H9 (cell line): ENCODE measurements around the gene KIR2DL4. TPM values are rescaled to one million over a fixed set of nuclear protein-coding genes. Genes with fewer than 3 reads are reported as not detected.
"Not testable (repeated sequence)": the region's sequence is repeated elsewhere in the genome, so short reads cannot be mapped to it uniquely, and the experiment has no call there.

Experiments
- DNase-seq: peaks from one replicate; pipeline ENCODE4 v3.0.0-alpha.2; 2017
- H2AFZ ChIP-seq: one replicate; pipeline ENCODE4 v1.6.1; 2013; ENCODE audit warnings: mild to moderate bottlenecking, low read length, control low read depth, moderate library complexity
- H2AK5ac ChIP-seq: 2 replicates; pipeline ENCODE4 v1.6.1; 2013; ENCODE audit warnings: low read length, control low read depth, mixed read lengths; ENCODE audit not compliant: insufficient read length
- H2BK120ac ChIP-seq: one replicate; pipeline ENCODE4 v1.6.1; 2013; ENCODE audit warnings: low read depth, mild to moderate bottlenecking, low read length, control low read depth, inconsistent platforms; ENCODE audit not compliant: poor library complexity, severe bottlenecking
- H2BK12ac ChIP-seq: 2 replicates; pipeline ENCODE4 v1.6.1; 2013; ENCODE audit warnings: low read length, control low read depth, mixed read lengths, low read depth; ENCODE audit not compliant: insufficient read length
- H2BK15ac ChIP-seq: 2 replicates; pipeline ENCODE4 v1.6.1; 2013; ENCODE audit warnings: low read depth, low read length, control low read depth
- H2BK20ac ChIP-seq: one replicate; pipeline ENCODE4 v1.6.1; 2013; ENCODE audit warnings: low read depth, mild to moderate bottlenecking, low read length, control low read depth, inconsistent platforms; ENCODE audit not compliant: poor library complexity, severe bottlenecking
- H2BK5ac ChIP-seq: 2 replicates; pipeline ENCODE4 v1.6.1; 2013; ENCODE audit warnings: low read length, control low read depth, mixed read lengths; ENCODE audit not compliant: insufficient read length
- H3K14ac ChIP-seq: 2 replicates; pipeline ENCODE4 v1.6.1; 2013; ENCODE audit warnings: low read length, control low read depth; ENCODE audit not compliant: insufficient read depth
- H3K18ac ChIP-seq: 2 replicates; pipeline ENCODE4 v1.6.1; 2013; ENCODE audit warnings: low read depth, mild to moderate bottlenecking, mixed read lengths, low read length, control low read depth; ENCODE audit not compliant: insufficient read length
- H3K23ac ChIP-seq: 2 replicates; pipeline ENCODE4 v1.6.1; 2013; ENCODE audit warnings: low read length, control low read depth, mixed read lengths, low read depth; ENCODE audit not compliant: insufficient read length
- H3K23me2 ChIP-seq: 2 replicates; pipeline ENCODE4 v1.6.1; 2013; ENCODE audit warnings: low read depth, mild to moderate bottlenecking, mixed read lengths, low read length, control low read depth; ENCODE audit not compliant: insufficient read length, poor library complexity, severe bottlenecking
- H3K27ac ChIP-seq: 2 replicates; pipeline ENCODE4 v1.5.1; 2013; ENCODE audit warnings: low read length, control low read depth, mixed read lengths, low read depth; ENCODE audit not compliant: insufficient read length
- H3K27me3 ChIP-seq: 2 replicates; pipeline ENCODE4 v1.6.1; 2013; ENCODE audit warnings: low read length, control low read depth, inconsistent platforms; ENCODE audit not compliant: insufficient read depth
- H3K4ac ChIP-seq: 2 replicates; pipeline ENCODE4 v1.6.1; 2013; ENCODE audit warnings: low read depth, mild to moderate bottlenecking, control low read depth, inconsistent platforms, low read length, moderate library complexity
- H3K4me1 ChIP-seq: 2 replicates; pipeline ENCODE4 v1.6.1; 2013; ENCODE audit warnings: low read length, control low read depth, inconsistent platforms; ENCODE audit not compliant: insufficient read depth
- H3K4me2 ChIP-seq: 2 replicates; pipeline ENCODE4 v1.6.1; 2013; ENCODE audit warnings: low read length, control low read depth, mixed read lengths; ENCODE audit not compliant: insufficient read length, insufficient read depth
- H3K56ac ChIP-seq: 2 replicates; pipeline ENCODE4 v1.6.1; 2013; ENCODE audit warnings: low read depth, mild to moderate bottlenecking, mixed read lengths, low read length, control low read depth; ENCODE audit not compliant: insufficient read length
- H3K79me1 ChIP-seq: 2 replicates; pipeline ENCODE4 v1.6.1; 2013; ENCODE audit warnings: low read depth, mild to moderate bottlenecking, moderate library complexity, low read length, control low read depth, inconsistent platforms; ENCODE audit not compliant: insufficient read depth, poor library complexity, severe bottlenecking
- H3K79me2 ChIP-seq: 2 replicates; pipeline ENCODE4 v1.6.1; 2013; ENCODE audit warnings: low read length, control low read depth, inconsistent platforms; ENCODE audit not compliant: insufficient read depth
- H3K9ac ChIP-seq: 2 replicates; pipeline ENCODE4 v1.6.1; 2013; ENCODE audit warnings: low read length, control low read depth, mixed read lengths; ENCODE audit not compliant: insufficient read length; ENCODE audit errors: extremely low read depth
- H3K9me3 ChIP-seq: one replicate; pipeline ENCODE4 v1.6.1; 2013; ENCODE audit warnings: low read depth, low read length, inconsistent platforms; ENCODE audit not compliant: control insufficient read depth
- H3T11ph ChIP-seq: one replicate; pipeline ENCODE4 v1.6.1; 2013; ENCODE audit warnings: mild to moderate bottlenecking, low read length, control low read depth, inconsistent platforms
- H4K20me1 ChIP-seq: one replicate; pipeline ENCODE4 v1.6.1; 2013; ENCODE audit not compliant: control insufficient read depth, insufficient read length, insufficient read depth
- H4K5ac ChIP-seq: 2 replicates; pipeline ENCODE4 v1.6.1; 2013; ENCODE audit warnings: low read depth, mild to moderate bottlenecking, mixed read lengths, low read length, control low read depth; ENCODE audit not compliant: insufficient read length
- H4K8ac ChIP-seq: replicated peaks from 2 replicates; pipeline ENCODE4 v1.6.1; 2013; ENCODE audit warnings: low read length, control low read depth, mixed read lengths, low read depth; ENCODE audit not compliant: insufficient read length
- H4K91ac ChIP-seq: 2 replicates; pipeline ENCODE4 v1.6.1; 2013; ENCODE audit warnings: low read depth, mild to moderate bottlenecking, moderate library complexity, mixed read lengths, low read length, control low read depth; ENCODE audit not compliant: insufficient read length
- H3K27ac Mint-ChIP-seq, 3 experiments: 2 replicates in 2 of 3; 3 replicates in 1 of 3; pipeline ENCODE4 v1.8.0; 2020 to 2021; ENCODE audit warnings: mixed read lengths in 3 of 3, mild to moderate bottlenecking in 1 of 3, moderate library complexity in 1 of 3
- H3K27me3 Mint-ChIP-seq: 2 replicates; pipeline ENCODE4 v1.8.0; 2021; ENCODE audit warnings: low read depth, mild to moderate bottlenecking, moderate library complexity, mixed read lengths
- H3K36me3 Mint-ChIP-seq, 3 experiments: 2 replicates in 2 of 3; 3 replicates in 1 of 3; pipeline ENCODE4 v1.8.0; 2020 to 2021; ENCODE audit warnings: low read depth in 3 of 3, mixed read lengths in 3 of 3; ENCODE audit not compliant: insufficient read depth in 1 of 3
- H3K4me1 Mint-ChIP-seq, 2 experiments: 2 replicates each; pipeline ENCODE4 v1.8.0; 2020; ENCODE audit warnings: mixed read lengths in 2 of 2
- H3K4me3 Mint-ChIP-seq, 2 experiments: 2 replicates in 1 of 2; 3 replicates in 1 of 2; pipeline ENCODE4 v1.8.0; 2020 to 2021; ENCODE audit warnings: mild to moderate bottlenecking in 2 of 2, mixed read lengths in 2 of 2, moderate library complexity in 1 of 2
- H3K9me3 Mint-ChIP-seq, 2 experiments: 2 replicates in 1 of 2; 3 replicates in 1 of 2; pipeline ENCODE4 v1.8.0; 2020; ENCODE audit warnings: mild to moderate bottlenecking in 2 of 2, mixed read lengths in 2 of 2, moderate library complexity in 1 of 2
- WGBS: extraction: QIAGEN DNeasy Blood & Tissue Kit; methylation state at CpG from one replicate; pipeline ENCODE4 v1.1.7; 2013; ENCODE audit warnings: missing lambda C conversion rate, low lambda C conversion rate, mixed read lengths; ENCODE audit not compliant: insufficient read length; ENCODE audit errors: extremely low coverage; 5-methylcytosine and 5-hydroxymethylcytosine counted together
- total RNA-seq: library from RNA; stranded (reverse); gene quantifications from 2 replicates; pipeline ENCODE4 v1.2.1, GENCODE V29; 2021

KIR2DL4 gene
- total RNA-seq, 1 experiment from 2014 or later: not detected

- H3K27me3 ChIP-seq, H2BK5ac ChIP-seq, H3K18ac ChIP-seq, H3K27me3 Mint-ChIP-seq, H3K23me2 ChIP-seq, H4K91ac ChIP-seq, DNase-seq, H3K9ac ChIP-seq, H2BK12ac ChIP-seq, H3K4ac ChIP-seq, H3K79me1 ChIP-seq, H2AK5ac ChIP-seq, H2AFZ ChIP-seq, H2BK120ac ChIP-seq, H3K4me1 Mint-ChIP-seq, H3K14ac ChIP-seq, H2BK20ac ChIP-seq, H3K79me2 ChIP-seq, H2BK15ac ChIP-seq, H3K27ac Mint-ChIP-seq, H3K4me1 ChIP-seq, H3K4me2 ChIP-seq, H3K56ac ChIP-seq, H4K5ac ChIP-seq, H3K27ac ChIP-seq, H4K8ac ChIP-seq, H3T11ph ChIP-seq, H3K4me3 Mint-ChIP-seq, H3K23ac ChIP-seq, H4K20me1 ChIP-seq: not testable (repeated sequence)
- WGBS: no CpG with 5 or more reads among the region's 3 CpGs
- peaks cover 9 to 21% (median 16%) of the 10 kb centered on the region in 3 experiments; a peak in 6 of 7 replicates for H3K36me3 Mint-ChIP-seq
- peaks cover 32% of the 10 kb centered on the region for H3K9me3 ChIP-seq
- peaks cover 77 to 86% of the 10 kb centered on the region in 2 experiments for H3K9me3 Mint-ChIP-seq
Observed at GRCh38 chr19:54858476-54858875, 55.1 kb downstream of the KIR2DL4 start.

- H3K4me3 Mint-ChIP-seq, H2BK12ac ChIP-seq, H3K18ac ChIP-seq, H3K4ac ChIP-seq, H2AK5ac ChIP-seq, H3K23ac ChIP-seq, H2BK120ac ChIP-seq, H3K56ac ChIP-seq, H3K27ac ChIP-seq, H2AFZ ChIP-seq, H3K4me1 ChIP-seq, DNase-seq, H3K79me1 ChIP-seq, H3K23me2 ChIP-seq, H3K27me3 Mint-ChIP-seq, H4K5ac ChIP-seq, H3K4me1 Mint-ChIP-seq, H4K8ac ChIP-seq, H3T11ph ChIP-seq, H3K27ac Mint-ChIP-seq, H4K91ac ChIP-seq, H3K4me2 ChIP-seq, H2BK15ac ChIP-seq, H4K20me1 ChIP-seq, H3K9ac ChIP-seq, H3K14ac ChIP-seq, H2BK20ac ChIP-seq, H3K79me2 ChIP-seq, H2BK5ac ChIP-seq, H3K27me3 ChIP-seq: not testable (repeated sequence)
- H3K9me3 Mint-ChIP-seq: peaks cover 68 to 78% of the 10 kb centered on the region in 2 experiments
- WGBS: no CpG with 5 or more reads among the region's 7 CpGs
- H3K36me3 Mint-ChIP-seq: peaks cover 9 to 15% (median 13%) of the 10 kb centered on the region in 3 experiments; a peak in 6 of 7 replicates
- H3K9me3 ChIP-seq: peaks cover 23% of the 10 kb centered on the region
Observed at GRCh38 chr19:54859421-54859820, 56.0 kb downstream of the KIR2DL4 start.
